ENCODE results near the gene SRA1. TPM values are rescaled to one million over a fixed set of nuclear protein-coding genes. Genes with fewer than 3 reads are reported as not detected.

SRA1 gene
- total and polyA plus RNA-seq, 8 donors: 7.0 to 29.7 (median 11.5) TPM

GRCh38 chr5:140502834-140503233 lies 54.4 kb downstream of the SRA1 start:
- Histone ChIP-seq H3K27ac (no peak overlapping the region), H3K4me1 (peaks cover 0 to 8% (median 6%) of the 10 kb centered on the region in 3 donors), H3K27me3 (no peaks in the 10 kb centered on the region), H3K4me3 (no peak overlapping the region), H3K9me3 (no peaks in the 10 kb centered on the region), H3K36me3 (peaks cover 0 to 34% (median 17%) of the 10 kb centered on the region in 3 donors)
- intact Hi-C loops (cut with DNase I): no loop called here
- ATAC-seq: no peak
- DNase-seq: no peak
- TF ChIP-seq CTCF (IDR thresholded peaks at IDR 0.05): no peak
- no peak for FAIRE-seq
- WGBS, 2 donors: 93 to 95% methylated on average over 2 of the region's 2 CpGs

Small RNAs within 50 kb of the gene (microRNA-seq; reads per million reads assigned to microRNA genes)
- gene MIR6831: 0 reads per million in 2 donors

Other genes with a start within 250 kb of the SRA1 start
- 1 to 10 TPM in 5 of 6 donors, under 1 TPM in 1; 0.97 to 5.0 (median 1.7) TPM for gene HBEGF, start 210.9 kb downstream of the SRA1 start, total RNA-seq
- gene HBEGF, start 210.9 kb downstream of the SRA1 start, polyA plus RNA-seq: 1 to 10 TPM; 1.9 to 3.1 TPM
- under 1 TPM in 4 of 6 donors, not detected in 2; 0.12 to 0.32 (median 0.23) TPM for gene SLC4A9, start 197.3 kb downstream of the SRA1 start, total RNA-seq
- gene SLC4A9, start 197.3 kb downstream of the SRA1 start, polyA plus RNA-seq: 1 to 10 TPM in 1 of 2 donors, under 1 TPM in 1; 0.89 to 1.0 TPM
- gene ANKHD1, start 155.6 kb downstream of the SRA1 start, total RNA-seq: 10 to 100 TPM; 56.0 to 77.7 (median 64.0) TPM
- gene ANKHD1, start 155.6 kb downstream of the SRA1 start, polyA plus RNA-seq: 10 to 100 TPM; 56.4 to 76.1 TPM
- 10 to 100 TPM in 4 of 6 donors, 1 to 10 TPM in 2; 7.2 to 19.9 (median 12.1) TPM for gene EIF4EBP3, start 9.8 kb downstream of the SRA1 start, total RNA-seq
- gene EIF4EBP3, start 9.8 kb downstream of the SRA1 start, polyA plus RNA-seq: 10 to 100 TPM; 52.7 to 55.5 TPM
- gene APBB3, start 7.1 kb upstream of the SRA1 start, total RNA-seq: 10 to 100 TPM in 4 of 6 donors, 1 to 10 TPM in 2; 8.1 to 20.0 (median 12.7) TPM
- 10 to 100 TPM; 48.1 to 51.0 TPM for gene APBB3, start 7.1 kb upstream of the SRA1 start, polyA plus RNA-seq
- 10 to 100 TPM; 17.0 to 36.5 (median 26.4) TPM for gene SLC35A4, start 7.4 kb upstream of the SRA1 start, total RNA-seq
- gene SLC35A4, start 7.4 kb upstream of the SRA1 start, polyA plus RNA-seq: 10 to 100 TPM; 19.5 to 24.9 TPM
- 10 to 100 TPM in 3 of 6 donors, 1 to 10 TPM in 3; 4.3 to 45.8 (median 16.1) TPM for gene CD14, start 75.7 kb upstream of the SRA1 start, total RNA-seq
- 10 to 100 TPM; 11.8 to 17.6 TPM for gene CD14, start 75.7 kb upstream of the SRA1 start, polyA plus RNA-seq
- gene TMCO6, start 82.0 kb upstream of the SRA1 start, total RNA-seq: 10 to 100 TPM in 1 of 6 donors, 1 to 10 TPM in 5; 5.5 to 12.3 (median 8.0) TPM
- gene TMCO6, start 82.0 kb upstream of the SRA1 start, polyA plus RNA-seq: 10 to 100 TPM; 17.2 to 19.7 TPM
- 10 to 100 TPM; 20.7 to 31.9 (median 24.2) TPM for gene NDUFA2, start 90.2 kb upstream of the SRA1 start, total RNA-seq
- gene NDUFA2, start 90.2 kb upstream of the SRA1 start, polyA plus RNA-seq: 100 to 1,000 TPM; 106 to 125 TPM
- gene IK, start 90.4 kb upstream of the SRA1 start, total RNA-seq: 10 to 100 TPM; 25.1 to 43.5 (median 28.1) TPM
- gene IK, start 90.4 kb upstream of the SRA1 start, polyA plus RNA-seq: 10 to 100 TPM; 31.2 to 53.4 TPM
- 10 to 100 TPM; 10.2 to 14.1 (median 11.9) TPM for gene WDR55, start 107.4 kb upstream of the SRA1 start, total RNA-seq
- 10 to 100 TPM; 17.1 to 19.2 TPM for gene WDR55, start 107.4 kb upstream of the SRA1 start, polyA plus RNA-seq
- gene DND1, start 116.1 kb upstream of the SRA1 start, total RNA-seq: 1 to 10 TPM in 1 of 6 donors, under 1 TPM in 5; 0.37 to 1.0 (median 0.56) TPM
- gene DND1, start 116.1 kb upstream of the SRA1 start, polyA plus RNA-seq: 1 to 10 TPM; 3.5 to 3.8 TPM
- 10 to 100 TPM; 24.7 to 34.7 (median 30.1) TPM for gene HARS1, start 133.9 kb upstream of the SRA1 start, total RNA-seq
- 10 to 100 TPM; 46.8 to 47.8 TPM for gene HARS1, start 133.9 kb upstream of the SRA1 start, polyA plus RNA-seq
- 10 to 100 TPM in 1 of 6 donors, 1 to 10 TPM in 5; 5.9 to 15.9 (median 8.6) TPM for gene HARS2, start 134.0 kb upstream of the SRA1 start, total RNA-seq
- 10 to 100 TPM; 12.4 to 23.6 TPM for gene HARS2, start 134.0 kb upstream of the SRA1 start, polyA plus RNA-seq
- 10 to 100 TPM; 10.5 to 28.0 (median 15.8) TPM for gene ZMAT2, start 143.0 kb upstream of the SRA1 start, total RNA-seq
- 10 to 100 TPM; 21.2 to 42.9 TPM for gene ZMAT2, start 143.0 kb upstream of the SRA1 start, polyA plus RNA-seq
- gene PCDHA1, start 228.7 kb upstream of the SRA1 start, total RNA-seq: under 1 TPM in 4 of 6 donors, not detected in 2; 0.03 to 0.13 (median 0.09) TPM
- gene PCDHA1, start 228.7 kb upstream of the SRA1 start, polyA plus RNA-seq: under 1 TPM; 0.04 to 0.47 TPM
- gene PCDHA2, start 237.4 kb upstream of the SRA1 start, total RNA-seq: under 1 TPM in 5 of 6 donors, not detected in 1; 0.08 to 0.31 (median 0.12) TPM
- gene PCDHA2, start 237.4 kb upstream of the SRA1 start, polyA plus RNA-seq: under 1 TPM; 0.19 to 0.40 TPM
- under 1 TPM; 0.24 to 0.79 (median 0.50) TPM for gene PCDHA3, start 243.6 kb upstream of the SRA1 start, total RNA-seq
- gene PCDHA3, start 243.6 kb upstream of the SRA1 start, polyA plus RNA-seq: 1 to 10 TPM in 1 of 2 donors, under 1 TPM in 1; 0.27 to 1.2 TPM
- gene PCDHA4, start 249.6 kb upstream of the SRA1 start, total RNA-seq: 1 to 10 TPM in 4 of 6 donors, under 1 TPM in 2; 0.74 to 3.1 (median 1.5) TPM
- gene PCDHA4, start 249.6 kb upstream of the SRA1 start, polyA plus RNA-seq: under 1 TPM; 0.53 to 0.70 TPM

Measured in pancreas (tissue), 10 donors.